HFF-Myc (cell line): ENCODE measurements around the gene PSD4.

Experiments used
- DNase-seq: peaks from one replicate; pipeline ENCODE4 v3.0.0-alpha.2; 2011; ENCODE audit warnings: low read depth; ENCODE audit errors: extremely low read depth
- H3K4me3 ChIP-seq: replicated peaks from 2 replicates; pipeline ENCODE4 v1.5.1; 2011; ENCODE audit warnings: low read depth, mild to moderate bottlenecking, control low read depth, low read length
- CTCF ChIP-seq: IDR thresholded peaks from 2 replicates; pipeline ENCODE4 v1.5.1; 2012; ENCODE audit warnings: mild to moderate bottlenecking, low read depth, low read length, control low read depth; ENCODE audit errors: missing control alignments

The PSD4 gene

GRCh38 chr2:113198048-113198789 lies 24.4 kb downstream of the PSD4 start:
- peak overlapping the region; percentile 64 for H3K4me3 ChIP-seq
- no peak for DNase-seq
- TF ChIP-seq CTCF = no peak

GRCh38 chr2:113198790-113199612 lies 25.2 kb downstream of the PSD4 start:
- H3K4me3 ChIP-seq = peak overlapping the region; percentile 64
- DNase-seq = no peak
- peak; percentile 75 for TF ChIP-seq CTCF

- no peak overlapping the region for H3K4me3 ChIP-seq
- DNase-seq = no peak
- peak; percentile 16 for TF ChIP-seq CTCF
These were observed 26.5 kb downstream of the PSD4 start for GRCh38 chr2:113200236-113200635.

- H3K4me3 ChIP-seq = no peak overlapping the region
- DNase-seq = no peak
- no peak for TF ChIP-seq CTCF
These were observed 27.1 kb downstream of the PSD4 start for GRCh38 chr2:113200736-113201490.

GRCh38 chr2:113201496-113202304 lies 27.9 kb downstream of the PSD4 start:
- TF ChIP-seq CTCF = no peak
- H3K4me3 ChIP-seq = no peak overlapping the region
- no peak for DNase-seq
